ENCODE results near the gene RAX2.
"Not testable (repeated sequence)": the region's sequence is repeated elsewhere in the genome, so short reads cannot be mapped to it uniquely, and the experiment has no call there.

The RAX2 gene

GRCh38 chr19:3771906-3772455 lies at the start of gene RAX2:
RAX2 (minus strand) TSS chr19:3772228; CDS start chr19:3771742, 486 bp downstream.
- DNase-seq, result no peak

DNA sequence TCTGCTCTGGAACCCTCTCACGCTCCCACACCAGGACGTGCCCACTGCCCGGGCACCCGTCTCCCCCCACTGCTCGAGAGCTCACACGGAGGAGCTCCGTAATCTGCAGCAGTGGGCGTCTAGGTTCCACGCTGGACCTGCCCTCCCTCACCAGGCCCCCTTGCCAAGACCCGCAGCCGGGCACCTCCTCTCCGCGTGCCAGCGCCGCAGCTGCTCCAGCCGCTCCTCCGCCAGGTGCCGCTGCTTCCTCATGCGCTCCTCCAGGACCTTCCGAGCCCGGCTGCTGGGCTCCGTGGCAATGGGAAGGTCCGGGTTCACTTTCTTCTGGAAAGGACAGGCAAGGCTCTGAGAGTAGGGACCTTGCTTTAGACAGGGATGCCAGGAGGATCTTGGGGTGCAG lies 49.1 kb upstream of the RAX2 start:
- DNase-seq, result no peak

- DNase-seq, result no peak
Measured at GRCh38 chr19:3819989-3820388, 48.0 kb upstream of the RAX2 start.

- no peak for DNase-seq
Measured at GRCh38 chr19:3818918-3819317, 46.9 kb upstream of the RAX2 start.

DNA sequence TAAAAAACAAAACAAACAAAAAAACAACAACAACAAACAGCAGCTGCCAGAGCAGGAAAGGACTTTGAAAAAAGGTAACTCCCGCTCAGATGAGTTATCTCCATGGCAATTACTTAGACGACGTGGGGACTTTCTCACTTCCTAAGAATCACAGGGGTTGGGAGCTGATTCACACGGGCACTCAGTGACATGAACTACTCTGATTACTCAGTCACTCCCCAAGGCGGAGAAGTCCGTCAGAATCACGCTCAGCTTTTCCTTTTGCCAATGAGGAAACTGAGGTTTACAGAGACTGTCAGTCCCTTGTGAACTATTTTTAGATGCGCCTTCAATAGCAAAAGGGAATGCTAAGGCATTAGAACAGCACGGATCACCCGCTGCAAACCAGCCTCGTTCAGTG lies 46.4 kb upstream of the RAX2 start:
- no peak for DNase-seq

- DNase-seq, result no peak
Measured at GRCh38 chr19:3817761-3818160, 45.7 kb upstream of the RAX2 start.

- no peak for DNase-seq
Measured at GRCh38 chr19:3816566-3817218, 44.7 kb upstream of the RAX2 start.

- DNase-seq, result not testable (repeated sequence)
Measured at GRCh38 chr19:3816148-3816547, 44.1 kb upstream of the RAX2 start.

GRCh38 chr19:3814648-3815047 lies 42.6 kb upstream of the RAX2 start:
- DNase-seq, result no peak

GRCh38 chr19:3813473-3814392 lies 41.7 kb upstream of the RAX2 start:
- no peak for DNase-seq

DNA sequence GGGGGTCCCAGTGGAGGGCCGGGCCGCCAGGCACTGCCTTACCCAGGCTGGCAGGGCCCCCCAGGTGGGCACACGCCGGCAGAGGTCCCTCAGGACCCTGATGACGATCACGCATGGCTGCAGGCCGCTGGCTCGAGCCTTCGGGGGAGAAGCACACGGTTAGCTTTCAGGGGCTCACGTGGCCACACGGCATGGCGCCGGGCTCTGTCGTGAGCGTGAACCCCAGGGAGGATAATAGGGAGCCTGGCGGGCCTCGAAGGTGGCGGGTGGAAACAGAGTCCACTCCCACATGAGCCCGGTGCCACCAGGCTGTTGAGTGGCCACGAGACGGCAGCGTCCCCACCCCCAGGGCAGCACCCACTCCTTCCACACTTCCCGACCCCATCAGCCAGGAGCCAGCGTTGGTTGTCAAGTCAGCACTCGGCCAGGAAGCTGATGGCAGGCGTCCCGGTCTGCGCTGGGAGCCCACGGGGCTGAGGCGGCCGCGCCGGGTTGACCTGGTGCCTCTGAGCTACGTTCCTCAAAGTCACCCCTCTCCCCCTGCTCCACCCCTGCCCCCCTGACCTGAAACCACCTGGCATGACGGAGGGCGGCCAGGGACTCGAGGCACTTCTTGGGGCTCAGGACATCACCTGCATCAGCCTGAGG lies 38.8 kb upstream of the RAX2 start:
- no peak for DNase-seq

- DNase-seq, result no peak
Measured at GRCh38 chr19:3809881-3810707, 38.1 kb upstream of the RAX2 start.

GRCh38 chr19:3808420-3809143 lies 36.6 kb upstream of the RAX2 start:
- DNase-seq, result no peak

- no peak for DNase-seq
Measured at GRCh38 chr19:3807574-3808354, 35.7 kb upstream of the RAX2 start.

DNA sequence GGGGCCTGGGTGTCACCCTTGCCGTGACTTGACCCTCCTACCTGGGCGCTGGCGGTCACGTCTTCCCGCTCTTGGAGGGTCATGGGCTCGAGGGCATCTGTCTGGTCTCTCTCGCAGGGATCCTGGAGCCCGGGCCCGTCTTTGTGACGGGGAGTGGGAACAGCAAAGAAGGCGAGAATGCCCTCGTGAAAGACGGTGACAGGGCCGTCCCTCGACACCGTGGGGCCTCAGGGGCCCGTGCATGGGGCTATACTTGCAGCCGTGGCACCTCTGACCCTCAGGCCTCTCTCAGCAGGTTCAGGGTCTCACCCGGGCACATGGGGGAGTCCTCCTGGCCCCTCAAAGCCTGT lies 35.1 kb upstream of the RAX2 start:
- DNase-seq, result no peak

- no peak for DNase-seq
Measured at GRCh38 chr19:3805859-3806258, 33.8 kb upstream of the RAX2 start.

DNA sequence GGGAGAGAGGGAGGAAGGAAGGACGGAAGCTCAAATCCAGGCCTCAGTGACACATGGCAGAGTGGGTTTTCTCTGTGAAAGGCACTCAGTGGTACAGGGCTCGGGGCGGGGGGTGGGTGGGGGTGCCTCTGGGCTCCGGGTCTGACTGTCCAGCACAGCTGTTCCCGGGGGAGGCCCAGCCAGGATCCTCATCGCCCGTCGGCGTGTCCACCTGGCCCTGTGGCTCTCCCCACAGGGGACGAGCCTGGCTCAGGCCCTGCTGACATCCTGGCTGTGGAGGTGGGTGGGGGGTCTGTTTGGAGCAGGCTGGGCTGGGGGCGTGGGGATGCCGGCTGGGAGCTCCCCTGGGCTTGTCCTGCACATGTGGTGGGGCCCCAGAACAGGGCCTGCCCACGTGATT lies 32.4 kb upstream of the RAX2 start:
- DNase-seq, result no peak

DNA sequence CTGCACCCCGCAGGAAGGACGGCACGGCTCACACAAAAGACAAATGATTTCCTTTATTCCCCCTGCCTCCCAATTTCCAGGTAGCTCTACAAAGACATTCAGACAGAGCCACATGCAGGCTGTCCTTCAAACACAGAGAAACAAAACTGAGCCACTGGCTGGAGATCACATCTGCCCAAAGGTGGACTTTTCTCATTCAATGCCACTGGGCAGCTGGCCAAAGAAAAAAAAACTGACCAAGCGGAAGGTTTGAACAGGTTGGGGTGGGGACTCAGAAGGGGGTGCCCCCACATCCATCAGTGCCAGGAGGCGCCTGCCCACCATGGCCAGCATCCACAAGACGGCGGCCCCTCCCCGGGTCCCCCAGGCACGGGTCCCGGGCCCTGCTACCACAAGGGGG lies 32.0 kb upstream of the RAX2 start:
- DNase-seq, result no peak

- no peak for DNase-seq
Measured at GRCh38 chr19:3803114-3803888, 31.3 kb upstream of the RAX2 start.

GRCh38 chr19:3801412-3802096 lies 29.5 kb upstream of the RAX2 start:
- no peak for DNase-seq
